Small intestine (tissue), 16 donors: ENCODE measurements around the gene TRDN. TPM values are rescaled to one million over a fixed set of nuclear protein-coding genes. Genes with fewer than 3 reads are reported as not detected.

Experiments
- DNase-seq, 2 donors: peaks; one replicate each; pipeline versions ENCODE4 v3.0.0 to v3.0.0-alpha.2; 2013
- FAIRE-seq: peaks from 2 replicates; lab custom pipeline; 2012; peaks lifted over from hg19 to GRCh38; lab: Jason Lieb, UNC
- H3K27ac ChIP-seq, 3 donors: one replicate each; pipeline ENCODE4 v1.5.1; 2013; ENCODE audit warnings: low read length in 2 of 3, mild to moderate bottlenecking in 2 of 3, control low read depth in 1 of 3, inconsistent platforms in 1 of 3, low read depth in 1 of 3, moderate library complexity in 1 of 3
- H3K27me3 ChIP-seq, 3 donors: one replicate each; pipeline ENCODE4 v1.6.1; 2013; ENCODE audit warnings: low read length in 3 of 3, inconsistent platforms in 1 of 3; ENCODE audit not compliant: control insufficient read depth in 3 of 3, insufficient read depth in 3 of 3
- H3K36me3 ChIP-seq, 3 donors: one replicate each; pipeline ENCODE4 v1.6.1; 2013; ENCODE audit warnings: low read length in 3 of 3, inconsistent platforms in 1 of 3, low read depth in 1 of 3, mild to moderate bottlenecking in 1 of 3, moderate library complexity in 1 of 3; ENCODE audit not compliant: control insufficient read depth in 3 of 3, insufficient read depth in 2 of 3
- H3K4me1 ChIP-seq, 3 donors: one replicate each; pipeline ENCODE4 v1.6.1; 2013; ENCODE audit warnings: low read length in 2 of 3, inconsistent platforms in 1 of 3, low read depth in 1 of 3, mild to moderate bottlenecking in 1 of 3, moderate library complexity in 1 of 3; ENCODE audit not compliant: control insufficient read depth in 3 of 3, insufficient read depth in 2 of 3
- H3K4me3 ChIP-seq, 3 donors: one replicate each; pipeline ENCODE4 v1.5.1; 2013; ENCODE audit warnings: low read length in 3 of 3, control low read depth in 1 of 3, inconsistent platforms in 1 of 3, low read depth in 1 of 3, mild to moderate bottlenecking in 1 of 3, moderate library complexity in 1 of 3
- H3K9me3 ChIP-seq, 2 donors: one replicate each; pipeline ENCODE4 v1.6.1; 2013; ENCODE audit warnings: low read depth in 1 of 2, low read length in 1 of 2; ENCODE audit not compliant: control insufficient read depth in 2 of 2, insufficient read depth in 1 of 2
- WGBS, 3 donors: extraction: QIAGEN DNeasy Blood & Tissue Kit; methylation state at CpG; one replicate each; pipeline ENCODE4 v1.1.7; 2013; 5-methylcytosine and 5-hydroxymethylcytosine counted together
- long read RNA-seq, 10 donors: transcript quantifications; one replicate each; lab custom pipeline, GENCODE V29; 2026
- polyA plus RNA-seq, 4 donors: library from polyadenylated mRNA; stranded (reverse) in 3 of 4; unstranded in 1 of 4; fragments of 200-250 nt in 3 of 4; fragments of 120-200 nt in 1 of 4; gene quantifications; one replicate each; pipeline versions ENCODE4 v1.2.1 to v1.2.3, GENCODE V29; 2013
- donor health status: healthy with polysubstance abuse.
- donor health status: control.
- donor health status: control.
- donor health status: Bipolar disorder and iron deficiency.
- donor health status: healthy.

TRDN gene, protein sequence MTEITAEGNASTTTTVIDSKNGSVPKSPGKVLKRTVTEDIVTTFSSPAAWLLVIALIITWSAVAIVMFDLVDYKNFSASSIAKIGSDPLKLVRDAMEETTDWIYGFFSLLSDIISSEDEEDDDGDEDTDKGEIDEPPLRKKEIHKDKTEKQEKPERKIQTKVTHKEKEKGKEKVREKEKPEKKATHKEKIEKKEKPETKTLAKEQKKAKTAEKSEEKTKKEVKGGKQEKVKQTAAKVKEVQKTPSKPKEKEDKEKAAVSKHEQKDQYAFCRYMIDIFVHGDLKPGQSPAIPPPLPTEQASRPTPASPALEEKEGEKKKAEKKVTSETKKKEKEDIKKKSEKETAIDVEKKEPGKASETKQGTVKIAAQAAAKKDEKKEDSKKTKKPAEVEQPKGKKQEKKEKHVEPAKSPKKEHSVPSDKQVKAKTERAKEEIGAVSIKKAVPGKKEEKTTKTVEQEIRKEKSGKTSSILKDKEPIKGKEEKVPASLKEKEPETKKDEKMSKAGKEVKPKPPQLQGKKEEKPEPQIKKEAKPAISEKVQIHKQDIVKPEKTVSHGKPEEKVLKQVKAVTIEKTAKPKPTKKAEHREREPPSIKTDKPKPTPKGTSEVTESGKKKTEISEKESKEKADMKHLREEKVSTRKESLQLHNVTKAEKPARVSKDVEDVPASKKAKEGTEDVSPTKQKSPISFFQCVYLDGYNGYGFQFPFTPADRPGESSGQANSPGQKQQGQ
- under 1 TPM in 3 of 4 donors, not detected in 1; 0.01 to 0.54 (median 0.38) TPM for polyA plus RNA-seq
- long read RNA-seq, donor 1, result 0 reads
- long read RNA-seq, donor 2, result 0 reads
- long read RNA-seq, donor 3, result 0 reads
- long read RNA-seq, donor 4, result 0 reads
- long read RNA-seq, donor 5, result 0 reads
- long read RNA-seq, donor 6, result 0 reads
- long read RNA-seq, donor 7, transcript TRDN-205 (8 exons, 1,179 nt), result major isoform, 35 of 662 reads
- long read RNA-seq, donor 7, partial matches to known transcripts, result 219 of 662 reads
- long read RNA-seq, donor 7, other reads (novel, unspliced or antisense), result 408 of 662 reads
- long read RNA-seq, donor 8, result 0 reads
- long read RNA-seq, donor 9, result 0 reads
- long read RNA-seq, donor 10, result 0 reads

DNA sequence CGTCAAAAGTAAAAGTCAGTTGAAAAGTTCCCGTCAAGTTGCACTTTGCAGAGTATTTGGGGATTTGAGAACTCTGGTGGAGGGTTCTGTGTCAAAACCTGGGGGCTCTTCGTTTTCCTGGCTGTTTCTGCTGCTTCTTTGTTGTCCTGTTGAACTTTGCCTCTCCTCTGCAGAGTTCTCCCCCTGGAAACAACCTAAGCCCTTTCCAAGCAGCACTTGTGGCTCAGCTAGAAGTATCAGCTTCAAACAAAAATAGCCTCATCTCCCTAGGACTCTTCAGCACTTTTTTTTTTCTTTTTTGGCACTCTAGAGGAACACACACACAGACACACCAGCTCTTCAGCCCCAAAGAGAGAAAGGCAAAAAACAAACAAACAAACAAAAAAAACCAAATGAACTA lies at the start of gene TRDN:
Gene TRDN (minus strand): TSS at position 169 of the 400 bp plus-strand sequence. CDS start 175 bp downstream, outside the sequence.
- no peaks in the 10 kb centered on the region for H3K36me3 ChIP-seq
- H3K4me3 ChIP-seq, result no peak within 1 kb of the TSS
- DNase-seq (no peak), FAIRE-seq (no peak)
- H3K27me3 ChIP-seq, result no peaks in the 10 kb centered on the region
- H3K9me3 ChIP-seq, result no peaks in the 10 kb centered on the region
- no peak within 1 kb of the TSS for H3K27ac ChIP-seq
- 57 to 63% (median 60%) methylated on average over 3 of the region's 3 CpGs for WGBS, 3 donors
- no peaks in the 10 kb centered on the region for H3K4me1 ChIP-seq

DNA sequence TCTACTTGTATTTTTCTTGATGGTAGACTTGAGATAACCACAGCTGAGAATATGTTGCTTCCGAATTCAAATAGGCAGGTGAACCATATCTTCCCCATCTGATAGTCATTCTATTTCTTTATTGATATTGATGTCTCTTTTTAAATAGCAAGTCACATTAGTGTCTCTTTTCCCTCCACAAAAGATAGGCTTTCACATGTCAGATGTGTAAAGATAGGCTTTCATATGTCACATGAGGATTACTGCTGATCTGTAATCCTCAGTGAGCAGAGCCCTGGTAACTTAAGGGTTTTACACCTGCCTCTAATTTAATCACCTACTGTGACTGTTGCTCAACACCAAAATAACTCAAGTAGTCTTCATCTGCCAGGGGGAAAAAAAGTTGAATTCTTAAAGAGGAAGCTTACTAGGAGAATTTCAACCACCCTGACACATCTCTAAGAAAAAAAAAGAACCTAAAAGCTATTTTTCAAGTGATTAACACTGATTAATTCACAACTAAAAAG lies 45.3 kb upstream of the TRDN start:
- FAIRE-seq (no peak), DNase-seq (peak in 1 of 2 donors; percentile 34)
- WGBS, 3 donors, result 28 to 59% (median 39%) methylated on average over 1 of the region's 1 CpG
- Histone ChIP-seq H3K36me3 (no peaks in the 10 kb centered on the region), H3K27ac (no peak overlapping the region), H3K4me3 (no peak overlapping the region), H3K9me3 (no peaks in the 10 kb centered on the region), H3K4me1 (no peaks in the 10 kb centered on the region), H3K27me3 (no peaks in the 10 kb centered on the region)

DNA sequence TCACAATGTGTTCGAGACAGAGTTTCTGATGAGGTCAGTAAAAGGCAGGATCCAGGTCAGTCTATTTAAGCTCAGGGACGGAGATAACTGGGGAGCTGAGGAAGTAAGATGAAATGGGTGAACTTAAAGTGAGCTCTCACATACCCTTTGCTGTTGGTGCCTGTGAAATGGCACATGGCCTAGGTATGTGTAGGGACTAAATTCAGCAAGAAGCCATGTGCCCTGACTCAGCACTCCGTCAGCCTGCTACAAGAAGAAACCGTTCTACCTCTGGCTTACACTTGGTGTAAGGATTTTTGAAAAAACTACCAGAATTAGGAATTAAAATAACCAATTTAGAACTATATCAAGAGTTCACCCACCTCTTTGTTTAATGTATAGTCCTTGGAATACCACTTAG lies 41.1 kb upstream of the TRDN start:
- no peak for DNase-seq
- Histone ChIP-seq H3K27me3 (no peaks in the 10 kb centered on the region), H3K27ac (no peak overlapping the region), H3K36me3 (no peaks in the 10 kb centered on the region), H3K4me1 (no peaks in the 10 kb centered on the region), H3K9me3 (no peaks in the 10 kb centered on the region), H3K4me3 (no peak overlapping the region)
- 67 to 89% (median 84%) methylated on average over 4 of the region's 4 CpGs for WGBS, 3 donors
- no peak for FAIRE-seq

DNA sequence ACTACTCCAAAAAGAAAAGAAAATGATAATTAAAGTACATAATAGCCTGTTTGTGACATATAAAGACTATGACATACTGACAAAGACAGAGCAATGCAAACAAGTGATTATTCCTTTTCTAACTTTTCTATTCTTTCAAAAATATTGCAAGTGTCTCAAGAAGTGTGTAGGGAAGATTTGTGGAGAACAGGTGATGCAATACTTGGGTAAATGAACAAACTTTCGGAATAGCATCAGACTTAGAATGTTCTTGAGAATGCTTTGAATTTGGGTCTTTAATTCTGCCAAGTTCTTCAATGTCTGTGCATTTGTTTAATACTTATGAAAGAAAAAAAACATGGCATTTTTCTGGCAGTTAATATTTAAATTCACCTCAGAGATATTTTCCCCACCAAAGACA lies 40.0 kb upstream of the TRDN start:
- no peak for DNase-seq
- no peak for FAIRE-seq
- Histone ChIP-seq H3K27ac (no peak overlapping the region), H3K36me3 (no peaks in the 10 kb centered on the region), H3K9me3 (no peaks in the 10 kb centered on the region), H3K4me1 (no peaks in the 10 kb centered on the region), H3K4me3 (no peak overlapping the region), H3K27me3 (no peaks in the 10 kb centered on the region)
- WGBS, 3 donors, result 90 to 93% (median 91%) methylated on average over 1 of the region's 1 CpG

DNA sequence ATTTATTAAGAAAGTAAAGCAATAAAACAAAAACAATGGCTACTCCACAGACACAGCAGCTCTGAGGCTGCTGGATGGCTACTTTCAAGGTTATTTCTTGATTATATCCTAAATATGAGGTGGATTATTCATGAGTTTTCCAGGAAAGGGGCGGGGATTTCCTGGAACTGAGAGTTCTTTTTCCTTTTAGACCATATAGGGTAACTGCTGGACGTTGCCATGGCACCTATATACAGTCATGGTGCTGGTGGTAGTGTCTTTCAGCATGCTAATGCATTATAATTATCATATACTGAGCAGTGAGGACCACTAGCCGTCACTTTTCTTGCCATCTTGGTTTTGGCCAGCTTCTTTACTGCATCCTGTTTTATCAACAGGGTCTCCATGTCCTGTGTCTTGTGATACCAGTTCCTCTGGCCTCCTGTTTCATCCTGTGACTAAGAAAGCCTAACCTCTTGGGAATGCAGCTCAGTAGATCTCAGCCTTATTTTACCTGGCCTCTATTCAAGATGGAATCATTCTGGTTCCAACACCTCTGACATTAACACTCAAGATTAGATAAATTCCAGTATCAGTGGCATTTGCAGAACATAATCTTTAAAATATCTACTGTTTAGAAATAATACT lies 32.3 kb upstream of the TRDN start:
- FAIRE-seq (no peak), DNase-seq (no peak)
- Histone ChIP-seq H3K27ac (no peak overlapping the region), H3K9me3 (no peaks in the 10 kb centered on the region), H3K4me3 (no peak overlapping the region), H3K4me1 (no peaks in the 10 kb centered on the region), H3K36me3 (no peaks in the 10 kb centered on the region), H3K27me3 (no peaks in the 10 kb centered on the region)
- 57 to 75% (median 58%) methylated on average over 3 of the region's 3 CpGs for WGBS, 3 donors

DNA sequence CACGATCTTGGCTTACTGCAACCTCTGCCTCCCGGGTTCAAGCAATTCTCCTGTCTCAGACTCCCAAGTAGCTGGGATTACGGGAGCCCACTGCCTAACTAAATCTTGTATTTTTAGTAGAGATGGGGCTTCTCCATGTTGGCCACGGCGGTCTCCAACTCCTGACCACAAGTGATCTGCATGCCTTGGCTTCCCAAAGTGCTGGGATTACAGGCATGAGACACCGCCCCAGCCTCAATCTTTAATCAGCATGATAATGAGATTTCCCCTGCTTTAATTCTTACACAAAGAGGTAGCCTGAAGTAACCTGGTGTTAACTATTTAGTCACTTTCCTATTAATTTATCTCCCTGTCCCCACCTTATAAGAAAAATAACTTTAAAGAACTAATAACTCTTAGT lies 31.3 kb upstream of the TRDN start:
- no peak overlapping the region for H3K27ac ChIP-seq
- no peaks in the 10 kb centered on the region for H3K4me1 ChIP-seq
- H3K27me3 ChIP-seq, result no peaks in the 10 kb centered on the region
- WGBS, 3 donors, result 88 to 95% (median 93%) methylated on average over 6 of the region's 6 CpGs
- DNase-seq (no peak), FAIRE-seq (no peak)
- H3K9me3 ChIP-seq, result no peaks in the 10 kb centered on the region
- H3K36me3 ChIP-seq, result no peaks in the 10 kb centered on the region
- no peak overlapping the region for H3K4me3 ChIP-seq

DNA sequence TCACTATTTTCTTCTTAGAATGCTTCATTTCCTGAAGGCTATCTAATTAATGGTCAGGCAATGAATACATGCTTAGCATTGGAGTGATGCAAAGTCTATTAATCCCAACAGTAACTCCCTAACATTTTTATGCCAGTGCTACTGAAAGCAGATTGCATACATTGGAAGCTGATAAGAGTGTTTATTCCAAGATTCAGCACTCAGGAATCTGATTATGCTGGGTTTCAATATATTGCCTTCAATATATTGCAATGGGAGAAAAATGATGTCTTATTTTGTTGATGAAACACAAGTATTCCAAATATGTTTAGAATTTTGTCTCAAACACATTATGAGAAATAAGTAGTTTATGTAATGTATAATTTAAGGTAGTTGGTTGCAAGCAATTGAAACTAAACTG lies 26.7 kb upstream of the TRDN start:
- no peak for FAIRE-seq
- H3K27me3 ChIP-seq, result no peaks in the 10 kb centered on the region
- H3K36me3 ChIP-seq, result no peaks in the 10 kb centered on the region
- no peaks in the 10 kb centered on the region for H3K9me3 ChIP-seq
- H3K27ac ChIP-seq, result no peak overlapping the region
- no peak for DNase-seq
- H3K4me3 ChIP-seq, result no peak overlapping the region
- H3K4me1 ChIP-seq, result no peaks in the 10 kb centered on the region

DNA sequence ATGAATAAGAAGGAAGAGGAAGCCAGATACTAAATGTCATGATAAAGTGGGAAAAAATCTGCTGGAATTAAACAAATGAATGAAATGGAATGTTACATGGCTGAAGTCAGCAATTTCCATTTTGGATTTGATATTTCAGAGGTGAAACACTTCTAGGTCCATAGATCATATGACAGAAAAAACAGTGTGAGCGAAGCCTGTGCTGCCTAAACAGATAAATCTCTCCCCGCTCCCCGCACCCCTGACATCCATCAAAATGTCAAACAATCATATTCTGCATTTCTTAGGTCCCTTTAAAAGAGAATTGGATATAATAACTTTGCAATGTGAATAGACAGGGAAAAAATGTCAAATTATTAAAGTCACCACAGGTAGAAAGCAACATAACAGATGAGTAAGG lies 26.0 kb upstream of the TRDN start:
- Histone ChIP-seq H3K27ac (no peak overlapping the region), H3K9me3 (no peaks in the 10 kb centered on the region), H3K36me3 (no peaks in the 10 kb centered on the region), H3K4me1 (no peaks in the 10 kb centered on the region), H3K4me3 (no peak overlapping the region), H3K27me3 (no peaks in the 10 kb centered on the region)
- FAIRE-seq (no peak), DNase-seq (no peak)
- 81 to 94% (median 86%) methylated on average over 3 of the region's 3 CpGs for WGBS, 3 donors
